Hematopoietic multipotent progenitor cell treated with erythropoietin and hydrocortisone succinate and interleukin-3 and kit ligand, for 15 days (in vitro differentiated cells): ENCODE results near the gene DPM1.

ENCODE experiments used
- DNase-seq: peaks from one replicate; pipeline ENCODE4 v3.0.0-alpha.2; 2015; ENCODE audit warnings: low spot score

Gene DPM1

GRCh38 chr20:50957798-50958614 lies at the start of gene DPM1:
Gene DPM1 (minus strand): TSS chr20:50958532. CDS start chr20:50958523, 9 bp downstream.
- peak; percentile 19 for DNase-seq

GRCh38 chr20:51005214-51005613 lies 46.9 kb upstream of the DPM1 start:
- DNase-seq: no peak

GRCh38 chr20:51004781-51005180 lies 46.4 kb upstream of the DPM1 start:
- DNase-seq: no peak

GRCh38 chr20:51004305-51004727 lies 46.0 kb upstream of the DPM1 start:
- DNase-seq: no peak

- no peak for DNase-seq
Observed at GRCh38 chr20:51003753-51004152, 45.4 kb upstream of the DPM1 start.

- no peak for DNase-seq
Observed at GRCh38 chr20:51002633-51003032, 44.3 kb upstream of the DPM1 start.

GRCh38 chr20:51001430-51002265 lies 43.3 kb upstream of the DPM1 start:
- no peak for DNase-seq

GRCh38 chr20:50999355-50999754 lies 41.0 kb upstream of the DPM1 start:
- DNase-seq: no peak

GRCh38 chr20:50996901-50997865 lies 38.9 kb upstream of the DPM1 start:
- DNase-seq: no peak

- no peak for DNase-seq
Observed at GRCh38 chr20:50995506-50995905, 37.2 kb upstream of the DPM1 start.

- DNase-seq: no peak
Observed at GRCh38 chr20:50993876-50994275, 35.5 kb upstream of the DPM1 start.

GRCh38 chr20:50992733-50993457 lies 34.6 kb upstream of the DPM1 start:
- peak; percentile 64 for DNase-seq

- DNase-seq: no peak
Observed at GRCh38 chr20:50992336-50992732, 34.0 kb upstream of the DPM1 start.

GRCh38 chr20:50991076-50991475 lies 32.7 kb upstream of the DPM1 start:
- DNase-seq: no peak

GRCh38 chr20:50987493-50988210 lies 29.3 kb upstream of the DPM1 start:
- peak; percentile 73 for DNase-seq

- DNase-seq: no peak
Observed at GRCh38 chr20:50983321-50983720, 25.0 kb upstream of the DPM1 start.

- DNase-seq: no peak
Observed at GRCh38 chr20:50982363-50982762, 24.0 kb upstream of the DPM1 start.

- no peak for DNase-seq
Observed at GRCh38 chr20:50981714-50982048, 23.3 kb upstream of the DPM1 start.

GRCh38 chr20:50980851-50981713 lies 22.8 kb upstream of the DPM1 start:
- peak; percentile 75 for DNase-seq
